Suprapubic skin (tissue), 3 donors: ENCODE data around the gene ACTBL2.

Experiments
- EP300 ChIP-seq: sonication (generic); formaldehyde crosslinking; IDR thresholded peaks from one replicate; pipeline ENCODE4 v1.6.1; 2017; ENCODE audit warnings: antibody characterized with exemption
- POLR2A ChIP-seq, 2 donors: fragments of 450-650 bp; IDR thresholded peaks; one replicate each; pipeline ENCODE4 v1.6.1; 2017; ENCODE audit warnings: antibody characterized with exemption in 2 of 2, mild to moderate bottlenecking in 2 of 2, moderate library complexity in 2 of 2
- TF ChIP-seq, protein P1 (sequence below), 2 donors: fragments of 200-600 bp in 1 of 2; fragments of 450-650 bp in 1 of 2; sonication (generic) in 1 of 2; IDR thresholded peaks; one replicate each; pipeline ENCODE4 v1.5.1; 2016 to 2019; ENCODE audit warnings: antibody characterized with exemption in 2 of 2, mild to moderate bottlenecking in 1 of 2, moderate library complexity in 1 of 2

DNA sequence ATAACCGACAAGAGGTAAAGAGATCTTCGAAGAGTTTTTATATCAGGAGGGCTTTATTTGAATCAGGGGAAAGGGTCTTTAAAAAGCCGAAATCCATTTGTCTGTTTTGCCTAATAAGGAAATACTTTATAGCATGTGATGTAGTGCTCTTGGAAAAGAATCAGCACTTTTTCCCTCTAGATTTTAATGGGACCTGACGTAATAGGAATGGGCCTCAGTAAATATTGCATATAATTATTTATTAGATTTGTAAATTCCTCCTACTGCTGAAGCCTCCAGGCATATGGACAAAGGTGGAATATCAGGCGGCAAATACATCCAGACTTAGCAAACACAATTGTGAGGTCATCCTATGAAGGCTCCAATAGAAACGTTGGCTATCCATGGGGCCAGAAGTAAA, 50.9 kb downstream of the ACTBL2 start:
- TF ChIP-seq, protein P1, sequence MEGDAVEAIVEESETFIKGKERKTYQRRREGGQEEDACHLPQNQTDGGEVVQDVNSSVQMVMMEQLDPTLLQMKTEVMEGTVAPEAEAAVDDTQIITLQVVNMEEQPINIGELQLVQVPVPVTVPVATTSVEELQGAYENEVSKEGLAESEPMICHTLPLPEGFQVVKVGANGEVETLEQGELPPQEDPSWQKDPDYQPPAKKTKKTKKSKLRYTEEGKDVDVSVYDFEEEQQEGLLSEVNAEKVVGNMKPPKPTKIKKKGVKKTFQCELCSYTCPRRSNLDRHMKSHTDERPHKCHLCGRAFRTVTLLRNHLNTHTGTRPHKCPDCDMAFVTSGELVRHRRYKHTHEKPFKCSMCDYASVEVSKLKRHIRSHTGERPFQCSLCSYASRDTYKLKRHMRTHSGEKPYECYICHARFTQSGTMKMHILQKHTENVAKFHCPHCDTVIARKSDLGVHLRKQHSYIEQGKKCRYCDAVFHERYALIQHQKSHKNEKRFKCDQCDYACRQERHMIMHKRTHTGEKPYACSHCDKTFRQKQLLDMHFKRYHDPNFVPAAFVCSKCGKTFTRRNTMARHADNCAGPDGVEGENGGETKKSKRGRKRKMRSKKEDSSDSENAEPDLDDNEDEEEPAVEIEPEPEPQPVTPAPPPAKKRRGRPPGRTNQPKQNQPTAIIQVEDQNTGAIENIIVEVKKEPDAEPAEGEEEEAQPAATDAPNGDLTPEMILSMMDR (IDR thresholded peaks at IDR 0.05), result no peak
- TF ChIP-seq POLR2A (IDR thresholded peaks at IDR 0.05) (no peak), EP300 (no peak)
